Mammary epithelial cell (primary cell): Measurements from ENCODE around the gene IL17F.

Experiments used
- CTCF ChIP-seq, 2 donors: IDR thresholded peaks in 1 of 2; conservative IDR thresholded peaks in 1 of 2; 2 replicates each; pipeline ENCODE4 v1.5.1; 2011 to 2012; ENCODE audit warnings: inconsistent platforms in 2 of 2, low read length in 2 of 2, mild to moderate bottlenecking in 2 of 2, control low read depth in 1 of 2, low read depth in 1 of 2; ENCODE audit not compliant: insufficient read depth in 1 of 2; ENCODE audit errors: extremely low read depth in 1 of 2
- EZH2 ChIP-seq: IDR thresholded peaks from 2 replicates; pipeline ENCODE4 v1.6.1; 2012; ENCODE audit warnings: low read length, inconsistent platforms, borderline replicate concordance

GRCh38 chr6:52190409-52190808, 53.9 kb downstream of the IL17F start:
- no peak for TF ChIP-seq CTCF (conservative IDR thresholded peaks at IDR 0.05 in 1 of 2, IDR thresholded peaks at IDR 0.05 in 1 of 2; ENCODE audit: extremely low read depth in 1 of 2, insufficient read depth in 1 of 2, low read depth in 1 of 2, low read length in 2 of 2)
- no peak for TF ChIP-seq EZH2
